ENCODE measurements around the gene SOCS1.

Gene SOCS1

GRCh38 chr16:11259655-11260595 is 3.9 kb upstream of the SOCS1 start:
- DNase-seq: no peak

- peak; percentile 70 for DNase-seq
Observed at GRCh38 chr16:11258553-11259492, 2.8 kb upstream of the SOCS1 start.

DNA sequence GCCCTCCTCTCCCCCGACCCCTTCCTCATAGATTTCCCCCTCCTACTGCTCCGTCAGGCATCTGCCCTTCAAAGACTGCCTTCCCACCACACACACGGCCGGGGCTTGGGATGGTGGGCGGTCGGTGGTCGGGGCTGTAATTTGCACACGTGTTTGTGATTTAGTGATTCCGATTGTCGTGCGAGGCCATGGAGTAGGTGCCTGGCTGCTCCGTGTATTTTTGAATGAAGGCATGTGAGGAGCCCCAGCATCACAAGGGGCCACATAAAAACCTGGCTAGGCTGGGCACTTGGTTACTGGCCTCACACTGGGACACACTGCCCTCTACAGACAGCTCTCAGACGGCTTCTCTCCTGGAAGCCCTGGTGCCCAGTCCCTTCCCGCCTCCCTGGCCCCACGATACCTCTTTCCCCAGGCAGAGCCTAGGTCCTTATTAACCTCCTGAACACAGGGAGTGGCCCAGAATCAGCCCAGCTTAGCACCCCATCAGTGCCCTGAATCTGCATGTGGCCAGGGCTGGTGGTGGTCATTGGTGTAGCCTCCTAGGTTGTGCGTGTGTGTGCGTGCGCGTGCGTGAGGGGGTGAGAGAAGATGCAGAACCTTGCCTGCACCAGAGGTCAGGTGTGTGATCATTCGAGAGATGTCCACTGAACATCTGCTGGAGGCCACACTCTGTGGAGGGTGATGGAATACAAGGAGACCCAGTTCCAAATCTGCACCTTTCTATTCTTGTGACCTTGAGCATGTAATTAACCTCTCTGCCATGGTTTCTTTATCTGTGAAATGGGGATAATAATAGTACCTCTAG is 1.3 kb upstream of the SOCS1 start:
- no peak for DNase-seq

GRCh38 chr16:11256661-11257130 is 692 bp upstream of the SOCS1 start:
- no peak for DNase-seq

- peak; percentile 74 for DNase-seq
Observed at GRCh38 chr16:11254913-11255736, 879 bp downstream of the SOCS1 start.

- DNase-seq: no peak
Observed at GRCh38 chr16:11253995-11254912, 1.8 kb downstream of the SOCS1 start.

DNA sequence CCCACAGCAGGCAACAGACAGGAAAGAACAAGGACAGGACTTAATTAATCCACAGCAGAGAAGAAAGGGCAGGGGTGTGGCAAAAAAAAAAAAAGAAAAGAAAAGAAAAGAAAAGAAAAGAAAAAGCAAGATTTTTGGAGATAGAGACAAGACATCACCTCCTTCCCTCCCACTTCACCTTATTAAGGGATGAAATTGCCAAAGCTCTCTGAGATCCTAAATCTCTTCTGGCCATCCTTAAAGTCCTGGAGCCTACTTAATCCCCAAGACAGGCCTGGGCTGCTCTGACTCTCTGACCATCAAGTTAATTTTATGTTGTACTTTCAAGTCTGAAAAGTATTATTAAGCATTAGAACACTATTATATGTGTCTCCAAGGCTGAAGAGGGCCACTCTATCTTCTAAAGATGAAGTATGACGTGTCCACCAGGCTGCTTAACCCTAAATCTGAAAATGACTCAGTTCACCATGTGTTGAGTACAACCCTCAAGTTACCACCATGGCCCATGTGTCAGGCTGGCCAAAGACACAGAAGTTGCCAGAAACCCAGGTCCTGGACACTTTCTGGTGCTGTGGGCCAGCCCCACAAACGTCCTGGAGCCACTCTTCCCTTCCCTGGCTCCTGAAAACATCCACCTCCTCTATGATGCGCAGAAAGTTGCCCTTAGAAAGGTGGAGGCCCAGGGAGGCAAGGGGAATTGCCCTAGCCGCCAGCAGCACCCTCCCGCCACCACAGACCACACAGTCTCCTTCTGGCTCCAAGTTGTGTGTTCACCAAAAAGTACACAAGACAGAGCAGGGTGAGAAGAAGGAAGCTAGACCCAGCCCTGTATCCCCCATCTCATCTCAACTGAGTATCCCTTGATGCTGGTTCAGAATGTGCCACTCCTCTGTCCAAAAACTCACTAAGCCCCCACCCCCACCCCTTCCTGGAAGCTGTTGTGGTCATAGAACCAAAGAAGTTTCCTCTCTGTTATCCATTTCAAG is 2.7 kb downstream of the SOCS1 start:
- DNase-seq: peak; percentile 51

- no peak for DNase-seq
Observed at GRCh38 chr16:11252482-11252931, 3.5 kb downstream of the SOCS1 start.

DNA sequence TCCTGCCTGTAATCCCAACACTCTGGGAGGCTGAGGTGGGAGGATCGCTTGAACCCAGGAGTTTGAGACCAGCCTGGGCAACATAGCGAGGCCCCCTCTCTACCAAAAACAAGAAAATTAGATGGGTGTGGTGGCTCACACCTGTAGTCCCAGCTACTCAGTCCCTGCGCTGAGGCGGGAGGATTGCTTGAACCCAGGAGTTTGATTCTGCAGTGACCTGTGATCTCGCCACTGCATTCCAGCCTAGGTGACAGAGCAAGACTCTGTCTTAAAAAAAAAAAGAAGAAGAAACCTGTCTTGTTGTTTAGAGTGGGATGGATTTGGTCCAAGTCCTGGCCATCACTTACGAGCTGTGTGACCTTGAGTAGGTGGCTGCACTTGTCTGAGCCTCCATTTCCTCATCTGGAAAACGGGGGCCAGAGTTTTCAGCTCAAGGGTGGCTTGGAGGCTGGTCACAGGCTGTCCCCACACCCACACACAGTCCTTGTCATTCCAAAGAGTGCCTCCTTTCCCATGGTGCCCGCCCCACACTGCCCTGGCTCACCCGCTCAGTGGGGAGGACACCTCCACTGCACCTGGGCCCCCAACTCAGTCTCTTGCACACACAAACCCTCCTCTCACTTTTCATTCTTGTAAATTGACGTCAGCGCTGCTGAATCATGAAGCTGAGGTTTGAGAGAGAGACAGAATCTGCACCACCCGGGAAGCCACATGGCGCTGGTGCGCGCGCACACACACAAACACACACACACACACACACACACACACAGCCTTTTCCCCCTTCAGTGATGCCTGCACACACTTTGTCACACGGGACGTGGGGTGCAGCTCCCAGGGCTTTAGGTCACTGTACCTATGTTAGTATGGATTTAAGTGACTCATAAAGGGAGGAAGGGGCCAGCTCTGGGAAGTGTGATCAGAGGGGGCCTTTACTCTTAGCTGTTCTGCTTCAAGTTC is 4.2 kb downstream of the SOCS1 start:
- DNase-seq: peak; percentile 75

DNA sequence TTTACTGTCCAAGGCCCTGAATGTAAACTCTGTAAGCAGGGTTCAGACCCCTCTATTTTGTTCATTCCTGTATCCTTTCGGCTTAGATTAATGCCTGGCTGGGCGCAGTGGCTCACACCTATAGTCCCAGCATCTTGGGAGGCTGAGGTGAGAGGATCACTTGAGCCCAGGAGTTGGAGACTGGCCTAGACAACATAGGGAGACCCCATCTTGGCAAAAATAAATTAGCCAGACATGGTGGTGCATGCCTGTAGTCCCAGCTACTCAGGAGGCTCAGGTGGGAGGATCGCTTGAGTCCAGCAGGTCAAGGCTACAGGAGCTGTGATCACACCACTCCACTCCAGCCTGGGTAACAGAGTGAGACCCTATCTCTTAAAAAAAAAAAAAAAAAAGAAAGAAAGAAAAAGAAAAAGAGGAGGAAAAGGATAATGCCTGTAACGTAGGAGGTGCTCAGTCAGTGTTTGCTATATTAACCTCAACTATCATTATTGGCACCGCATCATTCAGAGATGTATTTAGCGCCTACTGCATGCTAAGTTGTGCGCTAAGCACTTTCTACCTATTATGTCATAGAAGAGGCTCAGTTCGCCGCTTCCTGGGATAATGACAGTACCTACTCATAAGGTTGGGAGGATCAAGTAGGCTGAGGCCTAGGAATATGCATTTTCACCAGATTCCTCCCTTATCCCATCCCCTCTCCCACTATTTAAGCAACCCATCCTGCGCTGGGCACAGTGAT is 5.0 kb downstream of the SOCS1 start:
- DNase-seq: no peak

- no peak for DNase-seq
Observed at GRCh38 chr16:11250091-11250785, 5.8 kb downstream of the SOCS1 start.

GRCh38 chr16:11249233-11250061 is 6.6 kb downstream of the SOCS1 start:
- DNase-seq: no peak

GRCh38 chr16:11248133-11248532 is 7.9 kb downstream of the SOCS1 start:
- no peak for DNase-seq

DNA sequence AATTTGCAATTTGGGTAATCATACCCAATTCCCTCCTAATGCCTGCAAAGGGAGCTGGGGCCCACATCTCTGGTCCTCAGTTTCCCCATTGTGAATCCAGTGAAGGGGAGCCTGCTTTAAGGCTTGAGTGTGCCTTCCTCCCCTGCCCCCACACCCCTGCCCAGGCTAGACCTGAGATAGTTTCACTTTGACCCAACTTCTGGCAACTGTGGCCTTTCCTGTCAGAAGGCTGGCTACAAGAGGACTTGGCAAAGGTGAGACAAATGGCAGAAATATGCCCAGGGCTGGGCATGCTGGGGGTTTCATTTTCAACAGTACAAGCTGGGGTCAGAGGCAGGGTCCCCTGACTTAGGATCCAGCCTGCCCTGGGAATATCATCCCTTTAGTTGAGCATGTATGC is 10.0 kb downstream of the SOCS1 start:
- no peak for DNase-seq

GRCh38 chr16:11245222-11245737 is 10.7 kb downstream of the SOCS1 start:
- DNase-seq: no peak

Measured in central memory CD4-positive, alpha-beta T cell (primary cell).